ENCODE measurements around the gene SCGB1C2.
"Not testable (repeated sequence)": the region's sequence is repeated elsewhere in the genome, so short reads cannot be mapped to it uniquely, and the experiment has no call there.

SCGB1C2 gene

GRCh38 chr17:148757-149156 lies 11.4 kb downstream of the SCGB1C2 start:
- DNase-seq (ENCODE audit: low read depth in 2 of 2) = no peak

- no peak for DNase-seq (ENCODE audit: low read depth in 2 of 2)
Observed at GRCh38 chr17:149231-149630, 11.9 kb downstream of the SCGB1C2 start.

GRCh38 chr17:149897-150584 lies 12.7 kb downstream of the SCGB1C2 start:
- no peak for DNase-seq (ENCODE audit: low read depth in 2 of 2)

GRCh38 chr17:151004-151403 lies 13.6 kb downstream of the SCGB1C2 start:
- DNase-seq (ENCODE audit: low read depth in 2 of 2) = no peak

GRCh38 chr17:151886-152859 lies 14.8 kb downstream of the SCGB1C2 start:
- DNase-seq (ENCODE audit: low read depth in 2 of 2) = no peak

GRCh38 chr17:152860-153420 lies 15.6 kb downstream of the SCGB1C2 start:
- no peak for DNase-seq (ENCODE audit: low read depth in 2 of 2)

GRCh38 chr17:153851-154250 lies 16.5 kb downstream of the SCGB1C2 start:
- DNase-seq (ENCODE audit: low read depth in 2 of 2) = no peak

- no peak for DNase-seq (ENCODE audit: low read depth in 2 of 2)
Observed at GRCh38 chr17:155576-155975, 18.2 kb downstream of the SCGB1C2 start.

- no peak for DNase-seq (ENCODE audit: low read depth in 2 of 2)
Observed at GRCh38 chr17:156094-156621, 18.8 kb downstream of the SCGB1C2 start.

- no peak for DNase-seq (ENCODE audit: low read depth in 2 of 2)
Observed at GRCh38 chr17:156946-157345, 19.6 kb downstream of the SCGB1C2 start.

GRCh38 chr17:157901-158300 lies 20.5 kb downstream of the SCGB1C2 start:
- DNase-seq (ENCODE audit: low read depth in 2 of 2) = no peak

GRCh38 chr17:158379-158778 lies 21.0 kb downstream of the SCGB1C2 start:
- DNase-seq (ENCODE audit: low read depth in 2 of 2) = no peak

- DNase-seq (ENCODE audit: low read depth in 2 of 2) = no peak
Observed at GRCh38 chr17:159609-160008, 22.2 kb downstream of the SCGB1C2 start.

- DNase-seq (ENCODE audit: low read depth in 2 of 2) = no peak
Observed at GRCh38 chr17:160336-160735, 23.0 kb downstream of the SCGB1C2 start.

GRCh38 chr17:161481-161880 lies 24.1 kb downstream of the SCGB1C2 start:
- DNase-seq (ENCODE audit: low read depth in 2 of 2) = no peak

GRCh38 chr17:162689-163088 lies 25.3 kb downstream of the SCGB1C2 start:
- no peak for DNase-seq (ENCODE audit: low read depth in 2 of 2)

GRCh38 chr17:163514-164098 lies 26.2 kb downstream of the SCGB1C2 start:
- no peak for DNase-seq (ENCODE audit: low read depth in 2 of 2)

- no peak for DNase-seq (ENCODE audit: low read depth in 2 of 2)
Observed at GRCh38 chr17:164303-165235, 27.2 kb downstream of the SCGB1C2 start.

- DNase-seq (ENCODE audit: low read depth in 2 of 2) = no peak
Observed at GRCh38 chr17:165939-166338, 28.6 kb downstream of the SCGB1C2 start.

- DNase-seq (ENCODE audit: low read depth in 2 of 2) = not testable (repeated sequence)
Observed at GRCh38 chr17:168614-169013, 31.2 kb downstream of the SCGB1C2 start.

GRCh38 chr17:170130-170670 lies 32.8 kb downstream of the SCGB1C2 start:
- DNase-seq (ENCODE audit: low read depth in 2 of 2) = no peak
